Activated naive CD4-positive, alpha-beta T cell treated with anti-CD3 and anti-CD28 coated beads, Interleukin-2, amount 10 ng/mL, durations not matched to agents 7 days and 5 days (primary cell): Measurements from ENCODE around the gene IFI6.
"Not testable (repeated sequence)": the region's sequence is repeated elsewhere in the genome, so short reads cannot be mapped to it uniquely, and the experiment has no call there.

Experiments
- CTCF ChIA-PET: fragments of 350-600 bp; sonication (Branson Sonifier 250); formaldehyde crosslinking; loops from one replicate; lab custom pipeline; 2021; ENCODE audit warnings: antibody characterized with exemption; lab: Charles Lee
- DNase-seq: peaks from one replicate; pipeline ENCODE4 v3.0.0-alpha.2; 2020
- H3K27ac Mint-ChIP-seq: one replicate; pipeline ENCODE4 v1.8.0; 2021; ENCODE audit warnings: mild to moderate bottlenecking, moderate library complexity, mixed read lengths
- H3K27me3 Mint-ChIP-seq: one replicate; pipeline ENCODE4 v1.8.0; 2021; ENCODE audit warnings: mild to moderate bottlenecking, mixed read lengths
- H3K36me3 Mint-ChIP-seq: one replicate; pipeline ENCODE4 v1.8.0; 2021; ENCODE audit warnings: mixed read lengths
- H3K4me1 Mint-ChIP-seq: one replicate; pipeline ENCODE4 v1.8.0; 2021; ENCODE audit warnings: mixed read lengths
- H3K4me3 Mint-ChIP-seq: one replicate; pipeline ENCODE4 v1.8.0; 2021; ENCODE audit warnings: mild to moderate bottlenecking, moderate library complexity, mixed read lengths
- H3K9me3 Mint-ChIP-seq: one replicate; pipeline ENCODE4 v1.8.0; 2021; ENCODE audit warnings: mixed read lengths

Gene IFI6

GRCh38 chr1:27623327-27624212 lies 48.4 kb downstream of the IFI6 start:
- no peak for DNase-seq
- Mint-ChIP-seq H3K9me3 (no peaks in the 10 kb centered on the region), H3K4me3 (no peak overlapping the region), H3K27me3 (peaks cover 14% of the 10 kb centered on the region), H3K36me3 (no peaks in the 10 kb centered on the region), H3K4me1 (peaks cover 19% of the 10 kb centered on the region), H3K27ac (no peak overlapping the region)
- CTCF ChIA-PET = no interaction called here

- H3K4me1 Mint-ChIP-seq = peaks cover 25% of the 10 kb centered on the region
Measured at GRCh38 chr1:27622828-27623227, 49.2 kb downstream of the IFI6 start.

GRCh38 chr1:27621051-27621920 lies 50.7 kb downstream of the IFI6 start:
- H3K27me3 Mint-ChIP-seq = peaks cover 13% of the 10 kb centered on the region
- no peak for DNase-seq
- no peaks in the 10 kb centered on the region for H3K9me3 Mint-ChIP-seq
- H3K36me3 Mint-ChIP-seq = peaks cover 2% of the 10 kb centered on the region
- no peak overlapping the region for H3K27ac Mint-ChIP-seq
- CTCF ChIA-PET = interaction anchor here (0.9 kb wide), 1 partner anchor 44 kb away, joined by 3 read pairs; no protein-coding TSS in a partner anchor
- no peak overlapping the region for H3K4me3 Mint-ChIP-seq
- H3K4me1 Mint-ChIP-seq = peaks cover 32% of the 10 kb centered on the region

More at GRCh38 chr1:27622828-27623227, 49.2 kb downstream of the IFI6 start:
- Mint-ChIP-seq H3K9me3 (no peaks in the 10 kb centered on the region), H3K4me3 (no peak overlapping the region), H3K27me3 (peaks cover 13% of the 10 kb centered on the region), H3K27ac (no peak overlapping the region), H3K36me3 (no peaks in the 10 kb centered on the region)
- CTCF ChIA-PET = no interaction called here
- no peak for DNase-seq

- CTCF ChIA-PET = interaction anchor here (1.1 to 4.0 kb wide), 4 partner anchors 10 to 42 kb away, joined by 3 to 46 read pairs (median 4); no protein-coding TSS in a partner anchor
- not testable (repeated sequence) for DNase-seq, H3K4me3 Mint-ChIP-seq, H3K36me3 Mint-ChIP-seq, H3K27ac Mint-ChIP-seq, H3K9me3 Mint-ChIP-seq
- Mint-ChIP-seq H3K4me1 (peaks cover 40% of the 10 kb centered on the region), H3K27me3 (peaks cover 13% of the 10 kb centered on the region)
Measured at GRCh38 chr1:27619782-27620438, 52.1 kb downstream of the IFI6 start.

GRCh38 chr1:27618341-27619082 lies 53.5 kb downstream of the IFI6 start:
- peaks cover 50% of the 10 kb centered on the region for H3K4me1 Mint-ChIP-seq
- H3K27ac Mint-ChIP-seq = peak overlapping the region; percentile 77
- no peaks in the 10 kb centered on the region for H3K9me3 Mint-ChIP-seq
- H3K36me3 Mint-ChIP-seq = peaks cover 2% of the 10 kb centered on the region
- peak; percentile 72 for DNase-seq
- no peak overlapping the region for H3K4me3 Mint-ChIP-seq
- CTCF ChIA-PET = interaction anchor here (0.6 to 4.0 kb wide), 7 partner anchors 12 to 51 kb away, joined by 3 to 46 read pairs (median 4); no protein-coding TSS in a partner anchor
- peaks cover 13% of the 10 kb centered on the region for H3K27me3 Mint-ChIP-seq

GRCh38 chr1:27617420-27617819 lies 54.6 kb downstream of the IFI6 start:
- peak overlapping the region; percentile 77 for H3K27ac Mint-ChIP-seq
- peaks cover 2% of the 10 kb centered on the region for H3K36me3 Mint-ChIP-seq
- CTCF ChIA-PET = interaction anchor here (1.3 to 4.0 kb wide), 3 partner anchors 11 to 44 kb away, joined by 4 to 46 read pairs (median 14); no protein-coding TSS in a partner anchor
- no peaks in the 10 kb centered on the region for H3K9me3 Mint-ChIP-seq
- H3K27me3 Mint-ChIP-seq = peaks cover 9% of the 10 kb centered on the region
- H3K4me3 Mint-ChIP-seq = no peak overlapping the region
- DNase-seq = no peak
- H3K4me1 Mint-ChIP-seq = peaks cover 50% of the 10 kb centered on the region

- H3K27ac Mint-ChIP-seq = no peak overlapping the region
- H3K36me3 Mint-ChIP-seq = peaks cover 2% of the 10 kb centered on the region
- no peaks in the 10 kb centered on the region for H3K9me3 Mint-ChIP-seq
- CTCF ChIA-PET = interaction anchor here (0.6 to 4.0 kb wide), 8 partner anchors 10 to 194 kb away, joined by 3 to 46 read pairs (median 4); no protein-coding TSS in a partner anchor
- no peak overlapping the region for H3K4me3 Mint-ChIP-seq
- peaks cover 6% of the 10 kb centered on the region for H3K27me3 Mint-ChIP-seq
- H3K4me1 Mint-ChIP-seq = peaks cover 50% of the 10 kb centered on the region
- no peak for DNase-seq
Measured at GRCh38 chr1:27616441-27616840, 55.6 kb downstream of the IFI6 start.
